ENCODE results near the gene LRRC7. TPM values are rescaled to one million over a fixed set of nuclear protein-coding genes. Genes with fewer than 3 reads are reported as not detected.

Gene LRRC7
- total RNA-seq, 1 experiment from 2014 or later: not detected

DNA sequence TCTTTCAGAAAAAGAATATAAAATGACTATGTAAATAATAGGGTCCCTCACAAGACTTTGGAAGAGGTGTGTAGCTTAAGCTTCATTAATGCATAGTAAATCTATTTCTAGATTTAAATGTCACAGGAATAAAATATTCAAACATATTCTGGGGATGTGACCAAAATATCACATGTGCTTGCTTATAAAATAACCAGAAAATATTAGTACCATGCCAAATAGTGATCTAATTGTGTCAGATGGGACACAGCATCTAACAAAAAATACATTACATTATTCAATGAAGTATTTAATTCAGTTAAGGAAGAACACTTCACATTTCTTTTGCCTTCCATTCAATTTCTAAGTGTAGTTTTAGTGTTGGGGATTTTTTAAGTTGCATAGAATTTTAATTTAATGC lies 458.1 kb downstream of the LRRC7 start:
- Histone ChIP-seq H3K27me3 (ENCODE audit: control insufficient read depth, insufficient read depth, low read length) (no peaks in the 10 kb centered on the region), H3K27ac (ENCODE audit: low read length) (no peak overlapping the region), H3K36me3 (ENCODE audit: control insufficient read depth, insufficient read depth, low read length) (no peaks in the 10 kb centered on the region), H3K4me1 (ENCODE audit: control insufficient read depth, insufficient read depth, low read length) (no peaks in the 10 kb centered on the region), H3K9me3 (ENCODE audit: control insufficient read depth, insufficient read depth, low read depth, low read length) (no peaks in the 10 kb centered on the region), H3K4me3 (ENCODE audit: low read depth in 2 of 2, low read length in 2 of 2) (no peak overlapping the region)
- ATAC-seq (no peak), DNase-seq (ENCODE audit: low read depth, low spot score) (no peak)
- intact Hi-C loops (cut with micrococcal nuclease; ENCODE audit: unreplicated experiment): no loop called here
- in situ Hi-C loops (cut with HindIII; ENCODE audit: low pct_unique_long_range_greater_than_20kb, low sequenced_read_pairs): no loop called here
- ChIA-PET POLR2A (no interaction called here), CTCF (interaction anchor here (0.8 kb wide), 1 partner anchor 241 kb away, joined by 6 read pairs; no protein-coding TSS in a partner anchor)
- TF ChIP-seq SIN3A (IDR thresholded peaks at IDR 0.05; ENCODE audit: borderline replicate concordance, insufficient read depth, low read depth, low read length): no peak
- no peak for TF ChIP-seq TCF7L2 (IDR thresholded peaks at IDR 0.05; ENCODE audit: low read depth, low read length)
- TF ChIP-seq POLR2AphosphoS5 (IDR thresholded peaks at IDR 0.05; ENCODE audit: low read depth, low read length): no peak
- TF ChIP-seq, protein P1, sequence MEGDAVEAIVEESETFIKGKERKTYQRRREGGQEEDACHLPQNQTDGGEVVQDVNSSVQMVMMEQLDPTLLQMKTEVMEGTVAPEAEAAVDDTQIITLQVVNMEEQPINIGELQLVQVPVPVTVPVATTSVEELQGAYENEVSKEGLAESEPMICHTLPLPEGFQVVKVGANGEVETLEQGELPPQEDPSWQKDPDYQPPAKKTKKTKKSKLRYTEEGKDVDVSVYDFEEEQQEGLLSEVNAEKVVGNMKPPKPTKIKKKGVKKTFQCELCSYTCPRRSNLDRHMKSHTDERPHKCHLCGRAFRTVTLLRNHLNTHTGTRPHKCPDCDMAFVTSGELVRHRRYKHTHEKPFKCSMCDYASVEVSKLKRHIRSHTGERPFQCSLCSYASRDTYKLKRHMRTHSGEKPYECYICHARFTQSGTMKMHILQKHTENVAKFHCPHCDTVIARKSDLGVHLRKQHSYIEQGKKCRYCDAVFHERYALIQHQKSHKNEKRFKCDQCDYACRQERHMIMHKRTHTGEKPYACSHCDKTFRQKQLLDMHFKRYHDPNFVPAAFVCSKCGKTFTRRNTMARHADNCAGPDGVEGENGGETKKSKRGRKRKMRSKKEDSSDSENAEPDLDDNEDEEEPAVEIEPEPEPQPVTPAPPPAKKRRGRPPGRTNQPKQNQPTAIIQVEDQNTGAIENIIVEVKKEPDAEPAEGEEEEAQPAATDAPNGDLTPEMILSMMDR (IDR thresholded peaks at IDR 0.05): no peak
- TF ChIP-seq, protein P2, sequence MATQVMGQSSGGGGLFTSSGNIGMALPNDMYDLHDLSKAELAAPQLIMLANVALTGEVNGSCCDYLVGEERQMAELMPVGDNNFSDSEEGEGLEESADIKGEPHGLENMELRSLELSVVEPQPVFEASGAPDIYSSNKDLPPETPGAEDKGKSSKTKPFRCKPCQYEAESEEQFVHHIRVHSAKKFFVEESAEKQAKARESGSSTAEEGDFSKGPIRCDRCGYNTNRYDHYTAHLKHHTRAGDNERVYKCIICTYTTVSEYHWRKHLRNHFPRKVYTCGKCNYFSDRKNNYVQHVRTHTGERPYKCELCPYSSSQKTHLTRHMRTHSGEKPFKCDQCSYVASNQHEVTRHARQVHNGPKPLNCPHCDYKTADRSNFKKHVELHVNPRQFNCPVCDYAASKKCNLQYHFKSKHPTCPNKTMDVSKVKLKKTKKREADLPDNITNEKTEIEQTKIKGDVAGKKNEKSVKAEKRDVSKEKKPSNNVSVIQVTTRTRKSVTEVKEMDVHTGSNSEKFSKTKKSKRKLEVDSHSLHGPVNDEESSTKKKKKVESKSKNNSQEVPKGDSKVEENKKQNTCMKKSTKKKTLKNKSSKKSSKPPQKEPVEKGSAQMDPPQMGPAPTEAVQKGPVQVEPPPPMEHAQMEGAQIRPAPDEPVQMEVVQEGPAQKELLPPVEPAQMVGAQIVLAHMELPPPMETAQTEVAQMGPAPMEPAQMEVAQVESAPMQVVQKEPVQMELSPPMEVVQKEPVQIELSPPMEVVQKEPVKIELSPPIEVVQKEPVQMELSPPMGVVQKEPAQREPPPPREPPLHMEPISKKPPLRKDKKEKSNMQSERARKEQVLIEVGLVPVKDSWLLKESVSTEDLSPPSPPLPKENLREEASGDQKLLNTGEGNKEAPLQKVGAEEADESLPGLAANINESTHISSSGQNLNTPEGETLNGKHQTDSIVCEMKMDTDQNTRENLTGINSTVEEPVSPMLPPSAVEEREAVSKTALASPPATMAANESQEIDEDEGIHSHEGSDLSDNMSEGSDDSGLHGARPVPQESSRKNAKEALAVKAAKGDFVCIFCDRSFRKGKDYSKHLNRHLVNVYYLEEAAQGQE (IDR thresholded peaks at IDR 0.05; ENCODE audit: insufficient read depth in 1 of 2, low read depth in 2 of 2, low read length in 1 of 2): no peak
- BruUV-seq (replicated peaks): no TSS peak

DNA sequence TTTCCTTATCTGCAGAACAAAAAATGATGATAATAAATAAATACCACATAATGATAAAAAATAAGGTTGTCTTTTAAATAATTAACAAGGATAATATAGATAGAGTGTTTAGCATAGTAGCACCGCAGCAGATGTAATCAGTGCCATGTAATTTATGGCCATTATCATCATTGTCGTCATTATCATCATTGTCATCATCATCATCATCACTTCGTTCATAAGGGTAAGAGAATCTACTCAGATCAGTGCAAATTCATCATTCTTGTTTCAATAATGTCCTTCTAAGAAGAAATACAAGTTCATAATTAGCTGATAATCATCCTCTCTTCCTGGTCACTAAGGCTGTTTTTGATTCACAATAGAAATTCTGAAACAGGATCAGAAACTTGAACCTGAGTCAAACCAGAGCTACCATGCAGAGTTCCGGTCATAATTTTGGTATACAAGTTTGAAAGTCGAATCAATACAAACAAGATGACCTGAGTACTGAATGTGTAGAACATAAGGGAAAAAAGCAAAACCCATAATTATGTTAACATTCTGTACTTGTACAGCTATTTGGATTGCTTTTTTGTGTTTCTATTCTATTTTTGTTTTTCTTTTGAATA lies 465.6 kb downstream of the LRRC7 start:
- no peaks in the 10 kb centered on the region for H3K9me3 ChIP-seq (ENCODE audit: control insufficient read depth, insufficient read depth, low read depth, low read length)
- in situ Hi-C loops (cut with HindIII; ENCODE audit: low pct_unique_long_range_greater_than_20kb, low sequenced_read_pairs): no loop called here
- CTCF ChIA-PET: no interaction called here
- DNase-seq (ENCODE audit: low read depth, low spot score) (no peak), ATAC-seq (no peak)
- BruUV-seq (replicated peaks): no TSS peak
- intact Hi-C loops (cut with micrococcal nuclease; ENCODE audit: unreplicated experiment): no loop called here
- H3K4me1 ChIP-seq (ENCODE audit: control insufficient read depth, insufficient read depth, low read length): no peaks in the 10 kb centered on the region
- H3K4me3 ChIP-seq (ENCODE audit: low read depth in 2 of 2, low read length in 2 of 2): no peak overlapping the region
- no peaks in the 10 kb centered on the region for H3K36me3 ChIP-seq (ENCODE audit: control insufficient read depth, insufficient read depth, low read length)
- no peak overlapping the region for H3K27ac ChIP-seq (ENCODE audit: low read length)
- TF ChIP-seq, protein P2 (IDR thresholded peaks at IDR 0.05; ENCODE audit: insufficient read depth in 1 of 2, low read depth in 2 of 2, low read length in 1 of 2): no peak
- TF ChIP-seq TCF7L2 (IDR thresholded peaks at IDR 0.05; ENCODE audit: low read depth, low read length): no peak
- TF ChIP-seq, protein P1 (IDR thresholded peaks at IDR 0.05): no peak
- TF ChIP-seq SIN3A (IDR thresholded peaks at IDR 0.05; ENCODE audit: borderline replicate concordance, insufficient read depth, low read depth, low read length): no peak
- TF ChIP-seq POLR2AphosphoS5 (IDR thresholded peaks at IDR 0.05; ENCODE audit: low read depth, low read length): no peak
- H3K27me3 ChIP-seq (ENCODE audit: control insufficient read depth, insufficient read depth, low read length): no peaks in the 10 kb centered on the region
- POLR2A ChIA-PET: no interaction called here

All from Panc1 (cell line).